GM18858 (cell line): ENCODE results near the gene CTPS2.
A peak's percentile ranks its signal among the peaks of the same experiment; 100 is the strongest.
"Not testable (repeated sequence)": the region's sequence is repeated elsewhere in the genome, so short reads cannot be mapped to it uniquely, and the experiment has no call there.

ENCODE experiments used
- ATAC-seq: cut with Tn5 transposase; IDR thresholded peaks from one replicate; pipeline ENCODE4 v1.9.1; 2021; ENCODE audit not compliant: unreplicated experiment

Gene CTPS2

GRCh38 chrX:16715638-16716037 lies 3.2 kb upstream of the CTPS2 start:
- not testable (repeated sequence) for ATAC-seq

GRCh38 chrX:16714504-16714903 lies 2.0 kb upstream of the CTPS2 start:
- ATAC-seq: no peak

GRCh38 chrX:16711893-16712547 lies 449 bp downstream of the CTPS2 start:
- peak; percentile 19 for ATAC-seq

- ATAC-seq: no peak
These were observed 1.2 kb downstream of the CTPS2 start for GRCh38 chrX:16711219-16711811.

- no peak for ATAC-seq
These were observed 4.5 kb downstream of the CTPS2 start for GRCh38 chrX:16708016-16708415.

- ATAC-seq: no peak
These were observed 7.1 kb downstream of the CTPS2 start for GRCh38 chrX:16705370-16705769.

- no peak for ATAC-seq
These were observed 9.5 kb downstream of the CTPS2 start for GRCh38 chrX:16702700-16703599.

GRCh38 chrX:16700734-16701133 lies 11.7 kb downstream of the CTPS2 start:
- ATAC-seq: no peak

GRCh38 chrX:16699389-16699788 lies 13.1 kb downstream of the CTPS2 start:
- no peak for ATAC-seq

- no peak for ATAC-seq
These were observed 15.5 kb downstream of the CTPS2 start for GRCh38 chrX:16696956-16697355.

- no peak for ATAC-seq
These were observed 17.3 kb downstream of the CTPS2 start for GRCh38 chrX:16695079-16695676.

- no peak for ATAC-seq
These were observed 25.0 kb downstream of the CTPS2 start for GRCh38 chrX:16687514-16687913.

- no peak for ATAC-seq
These were observed 29.3 kb downstream of the CTPS2 start for GRCh38 chrX:16683007-16683664.

- ATAC-seq: no peak
These were observed 33.8 kb downstream of the CTPS2 start for GRCh38 chrX:16678689-16679088.

GRCh38 chrX:16671005-16671404 lies 41.5 kb downstream of the CTPS2 start:
- no peak for ATAC-seq

GRCh38 chrX:16666541-16666940 lies 45.9 kb downstream of the CTPS2 start:
- ATAC-seq: no peak

GRCh38 chrX:16665089-16665488 lies 47.4 kb downstream of the CTPS2 start:
- ATAC-seq: no peak

- ATAC-seq: no peak
These were observed 47.8 kb downstream of the CTPS2 start for GRCh38 chrX:16664626-16665025.

- no peak for ATAC-seq
These were observed 48.4 kb downstream of the CTPS2 start for GRCh38 chrX:16664074-16664473.

- ATAC-seq: no peak
These were observed 50.1 kb downstream of the CTPS2 start for GRCh38 chrX:16662402-16662801.

GRCh38 chrX:16661495-16661894 lies 51.0 kb downstream of the CTPS2 start:
- no peak for ATAC-seq
